UCSD-AML1 (cell line): ENCODE measurements around the gene VCAM1.
A peak's percentile ranks its signal among the peaks of the same experiment; 100 is the strongest.
"Not testable (repeated sequence)": the region's sequence is repeated elsewhere in the genome, so short reads cannot be mapped to it uniquely, and the experiment has no call there.

Experiments used
- DNase-seq: peaks from one replicate; lab custom pipeline; 2025; ENCODE audit not compliant: unreplicated experiment; lab: John Stamatoyannopoulos, UW

The VCAM1 gene

GRCh38 chr1:100773444-100773843, 53.9 kb downstream of the VCAM1 start:
- no peak for DNase-seq

DNA sequence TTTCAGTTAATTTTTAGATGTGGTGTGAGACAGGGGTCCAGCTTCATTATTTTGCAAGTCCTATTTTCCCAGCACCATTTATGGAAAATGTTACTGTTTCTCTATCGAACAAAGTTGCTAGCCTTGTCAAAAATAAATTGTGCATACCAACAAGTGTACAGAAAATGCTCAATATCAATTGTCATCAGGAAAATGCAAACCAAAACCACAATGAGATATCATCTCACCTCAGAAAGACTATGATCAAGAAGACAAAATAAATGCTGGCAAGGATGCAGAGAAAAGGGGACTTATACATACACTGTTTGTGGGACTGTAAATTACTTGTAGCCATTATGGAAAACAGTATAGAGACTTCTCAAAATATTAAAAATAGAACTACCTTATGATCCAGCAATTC, 54.8 kb downstream of the VCAM1 start:
- DNase-seq: no peak

GRCh38 chr1:100775483-100775882, 55.9 kb downstream of the VCAM1 start:
- DNase-seq: no peak

DNA sequence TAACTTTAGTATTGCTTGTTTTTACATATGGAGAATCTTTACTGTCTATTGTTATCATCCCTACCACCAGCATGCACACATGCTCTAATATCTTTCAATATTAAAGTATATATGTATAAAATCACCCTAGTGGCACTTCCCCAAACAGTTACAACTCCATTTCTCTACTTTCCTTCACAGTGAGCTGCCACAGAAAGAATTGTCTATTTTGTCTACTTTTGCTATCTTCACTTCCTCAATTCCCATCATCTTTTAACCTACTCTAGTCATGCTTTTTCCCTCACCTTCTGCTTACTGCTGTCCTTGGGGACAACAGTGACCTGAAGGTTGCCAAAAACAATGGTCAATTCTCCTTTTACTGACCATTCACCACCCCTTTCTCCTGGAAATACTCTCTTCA, 59.2 kb downstream of the VCAM1 start:
- DNase-seq: no peak

DNA sequence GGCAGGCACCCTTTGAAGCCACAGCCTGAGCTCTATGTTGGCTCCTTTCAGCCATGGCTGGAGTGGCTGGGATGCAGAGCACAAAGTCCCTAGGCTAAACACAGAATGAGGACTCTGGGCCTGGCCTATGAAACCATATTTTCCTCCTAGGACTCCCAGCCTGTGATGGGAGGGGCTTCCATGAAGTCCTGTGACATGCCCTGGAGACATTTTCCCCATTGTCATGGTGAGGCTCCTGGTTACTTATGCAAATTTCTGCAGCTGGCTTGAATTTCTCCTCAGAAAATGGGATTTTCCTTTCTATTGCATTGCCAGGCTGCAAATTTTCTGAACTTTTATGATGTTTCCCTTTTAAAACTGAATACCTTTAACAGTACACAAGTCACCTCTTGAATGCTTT, 61.3 kb downstream of the VCAM1 start:
- DNase-seq: no peak

DNA sequence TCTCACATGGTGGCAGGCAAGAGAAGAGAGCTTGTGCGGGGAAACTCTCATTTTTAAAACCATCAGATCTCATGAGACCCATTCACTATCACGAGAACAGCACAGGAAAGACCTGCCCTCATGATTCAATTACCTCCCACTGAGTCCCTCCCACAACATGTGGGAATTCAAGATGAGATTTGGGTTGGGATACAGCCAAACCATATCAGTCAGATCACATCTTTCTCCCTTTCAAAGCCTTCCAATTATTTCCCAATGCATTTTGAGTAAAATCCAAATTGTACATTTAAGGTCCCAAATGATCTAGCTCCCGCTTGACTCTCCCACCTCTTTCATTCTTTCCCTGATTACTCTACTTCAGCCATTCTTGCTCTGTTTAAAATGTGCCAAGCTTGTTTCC, 62.2 kb downstream of the VCAM1 start:
- not testable (repeated sequence) for DNase-seq

DNA sequence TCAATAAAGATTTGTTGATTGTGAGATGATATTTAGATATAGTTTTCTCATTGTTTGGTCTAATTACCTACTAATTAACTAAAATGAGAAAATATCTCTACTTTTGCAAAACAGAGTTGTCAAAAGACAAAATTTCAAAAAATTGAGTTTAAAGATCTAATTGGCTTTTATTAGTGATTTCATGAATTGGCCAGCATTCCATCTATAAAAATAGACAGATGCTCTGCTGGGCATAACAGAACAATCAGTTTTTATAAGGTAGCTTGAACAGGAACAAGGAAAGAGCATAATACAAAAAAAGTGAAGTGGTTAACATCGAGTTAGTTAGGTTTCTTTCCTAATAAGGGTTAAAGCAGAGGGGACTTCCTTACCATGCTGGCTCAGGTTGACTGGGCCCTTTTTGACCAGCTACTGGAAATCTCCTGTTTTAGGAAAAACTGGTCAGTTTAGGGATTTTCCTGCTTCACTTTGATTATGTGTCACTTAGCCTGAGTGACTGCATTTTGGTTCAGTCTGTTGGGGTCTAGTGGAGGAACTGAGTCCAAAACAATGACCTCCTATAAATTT, 63.0 kb downstream of the VCAM1 start:
- no peak for DNase-seq

GRCh38 chr1:100785470-100786052, 66.0 kb downstream of the VCAM1 start:
- peak; percentile 40 for DNase-seq

- DNase-seq: no peak
Observed at GRCh38 chr1:100786870-100787269, 67.3 kb downstream of the VCAM1 start.
